CD4-positive, alpha-beta T cell treated with Interleukin-10 for 1 hour (primary cell): ENCODE measurements around the gene IFNK.

Source experiments
- DNase-seq: peaks from one replicate; pipeline ENCODE4 v3.0.0-alpha.2; 2020

Gene IFNK

DNA sequence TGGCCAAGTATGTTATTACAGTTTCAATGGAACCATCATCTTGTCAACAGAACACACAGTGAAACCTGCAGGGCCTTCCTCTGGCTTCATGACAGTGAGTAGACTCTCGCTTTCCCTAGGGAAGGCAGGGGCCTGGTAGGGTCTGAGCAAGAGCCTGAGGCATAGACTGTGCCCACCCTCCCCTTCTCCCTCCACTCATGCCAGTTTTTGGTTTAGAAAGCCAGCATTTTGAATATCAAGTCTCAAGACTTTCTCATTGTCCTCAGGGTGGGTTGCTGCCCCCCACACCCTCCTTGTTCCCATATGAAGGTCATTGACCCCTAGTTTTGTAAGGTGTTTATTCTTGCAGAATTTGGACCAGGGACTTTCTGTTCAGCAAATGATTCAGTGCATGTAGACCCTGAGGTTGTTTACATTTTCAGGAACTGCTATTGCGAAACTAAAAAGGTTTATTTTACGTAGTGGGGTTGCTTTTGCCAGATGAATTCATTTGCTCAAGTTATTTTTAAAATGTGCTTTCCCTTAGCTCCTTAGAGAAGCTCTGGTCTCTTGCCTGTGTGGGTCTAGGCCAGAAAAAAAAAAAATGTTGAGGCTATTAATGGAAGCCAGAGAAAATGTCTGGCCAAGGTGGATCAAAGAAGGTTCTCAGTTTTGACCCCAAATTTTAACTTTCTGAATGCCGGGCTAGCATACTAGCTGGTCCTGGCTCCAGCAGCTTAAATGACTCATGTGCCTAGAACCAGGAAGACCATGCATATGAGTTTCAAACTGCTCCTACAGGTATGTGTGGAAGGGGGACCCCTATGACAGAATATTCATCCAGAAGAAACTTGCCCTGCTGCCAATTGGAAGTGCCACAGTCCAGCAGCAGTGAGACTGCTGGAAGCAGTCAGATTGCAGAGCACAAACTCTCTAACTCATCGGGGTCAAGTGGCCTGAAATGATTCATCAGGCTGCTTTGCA is 15.7 kb downstream of the IFNK start:
- DNase-seq: no peak

DNA sequence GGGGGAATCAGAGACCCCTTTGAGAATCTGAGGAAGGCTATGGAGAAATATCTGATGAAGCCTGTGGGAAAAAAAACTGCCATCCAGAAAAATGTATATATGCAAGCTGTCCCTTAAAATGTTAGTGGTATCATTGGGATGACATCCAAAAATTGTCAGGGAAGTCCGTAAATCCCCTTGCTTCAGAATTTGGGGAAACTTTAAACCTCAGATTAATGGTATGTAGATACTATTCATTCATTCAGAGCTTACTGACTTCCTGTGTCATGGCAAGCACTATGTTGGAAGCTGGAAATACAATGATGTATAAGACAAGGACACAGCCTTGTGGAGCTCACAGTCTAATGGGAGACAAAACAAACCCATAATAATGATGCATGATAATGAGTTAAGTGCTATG is 16.4 kb downstream of the IFNK start:
- no peak for DNase-seq

DNA sequence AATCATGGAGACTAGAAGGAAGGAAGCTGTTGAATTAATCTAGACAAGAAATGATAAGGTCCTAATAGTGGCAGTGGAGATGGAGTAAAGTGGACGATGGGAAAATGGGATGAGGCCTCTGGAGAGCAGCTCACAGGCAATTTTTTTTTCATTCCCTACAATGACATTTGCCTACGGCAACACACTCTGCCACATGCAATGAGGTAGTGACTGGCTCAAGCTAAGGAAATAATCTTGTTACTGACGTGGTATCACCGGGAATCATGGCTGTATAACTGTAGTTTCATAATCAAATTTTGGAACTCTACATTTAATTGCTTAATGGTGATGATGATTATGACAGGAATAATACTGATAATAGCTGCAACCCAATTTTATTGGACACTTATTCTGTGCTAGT is 17.6 kb downstream of the IFNK start:
- DNase-seq: no peak

DNA sequence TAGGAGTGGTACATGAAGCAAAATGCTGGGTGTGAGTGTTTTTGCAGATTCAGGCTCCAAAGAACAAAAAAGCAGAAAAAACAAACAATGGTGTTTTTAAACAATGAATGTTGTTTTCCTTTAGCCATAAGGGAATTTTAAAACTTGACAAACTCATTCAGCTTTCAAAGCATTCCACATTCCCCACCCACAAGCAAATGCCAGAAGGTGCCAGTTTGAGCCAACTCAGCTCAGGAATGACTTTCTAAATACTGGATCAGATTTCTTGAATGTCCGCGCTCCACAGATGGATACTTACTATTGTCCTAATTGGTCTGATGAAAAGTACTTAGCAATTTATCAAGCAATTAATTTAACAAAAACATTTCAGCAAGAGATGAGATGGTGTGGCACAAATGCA is 18.4 kb downstream of the IFNK start:
- no peak for DNase-seq

DNA sequence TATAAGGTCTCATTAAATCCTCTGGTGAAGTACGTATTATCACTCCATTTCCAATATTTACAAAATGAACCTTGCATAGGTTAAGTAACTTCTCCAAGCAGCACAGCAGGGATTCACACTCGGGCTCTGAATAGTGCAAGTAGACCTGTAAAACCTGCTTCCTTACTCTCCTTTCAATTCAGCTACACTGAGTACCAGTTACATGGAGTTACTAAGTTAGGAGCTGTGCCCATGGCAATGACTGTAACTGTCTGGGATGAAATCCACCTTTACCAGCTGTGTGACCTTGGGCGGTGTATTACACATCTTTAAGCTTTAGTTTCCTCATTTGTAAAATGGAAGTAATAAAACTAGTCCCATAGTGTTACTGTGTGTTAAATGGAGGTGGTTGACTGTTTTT is 21.4 kb downstream of the IFNK start:
- no peak for DNase-seq

DNA sequence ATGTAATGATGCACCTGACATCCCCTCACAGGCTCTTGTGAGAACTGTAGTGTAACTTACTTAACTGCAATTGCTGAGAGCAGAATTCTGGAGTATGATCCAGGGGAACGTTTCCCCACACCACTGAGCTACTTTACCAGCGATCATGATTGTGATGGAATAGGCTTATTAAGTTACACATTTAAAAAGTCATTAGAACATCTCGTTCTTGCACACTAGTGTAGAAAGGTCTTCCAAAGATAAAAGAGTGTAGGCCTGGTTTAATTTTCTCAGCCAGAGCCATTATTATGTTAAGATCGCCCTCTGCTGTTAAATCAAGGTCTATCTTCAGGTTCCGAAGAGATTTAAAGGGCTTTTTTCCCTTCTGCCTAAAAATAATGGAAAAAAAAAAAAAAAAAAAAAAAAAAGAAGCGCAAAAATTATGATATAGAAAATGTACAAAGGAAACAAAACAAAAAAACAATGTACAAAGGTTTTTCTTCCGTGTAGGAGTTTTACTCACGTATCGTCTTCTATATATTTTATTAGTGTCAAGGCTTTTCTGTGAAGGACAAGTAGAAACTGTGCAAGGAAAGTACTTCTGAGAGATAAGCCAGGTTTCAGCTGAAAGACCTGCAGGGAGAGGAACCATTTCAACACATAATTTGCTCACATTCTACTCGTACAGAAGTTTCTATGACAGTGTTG is 24.1 kb downstream of the IFNK start:
- DNase-seq: no peak

DNA sequence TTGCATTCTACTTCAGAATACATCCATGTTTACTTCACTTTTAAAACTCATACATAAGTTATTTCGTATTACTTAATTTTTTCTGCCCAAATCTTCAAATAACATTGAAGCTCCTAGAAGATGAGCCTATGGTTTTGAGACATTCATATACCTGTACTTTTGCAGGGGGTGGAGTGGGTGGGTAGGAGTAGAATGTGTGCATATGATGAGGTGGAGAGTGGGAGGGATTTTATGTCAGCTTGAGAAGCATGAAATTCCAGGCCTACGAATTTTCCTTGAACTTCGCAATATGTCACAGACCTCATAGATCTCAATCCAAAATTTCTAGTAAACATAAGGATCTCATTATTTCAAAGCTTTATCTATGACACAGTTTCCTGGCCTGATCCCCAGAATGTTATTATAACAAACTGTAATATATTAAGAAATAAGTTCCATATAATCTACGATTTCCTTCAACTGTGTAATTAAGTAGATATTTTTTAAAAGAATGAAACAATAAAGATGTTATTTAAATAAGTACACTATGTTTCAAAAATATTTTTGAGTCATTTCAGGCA is 25.2 kb downstream of the IFNK start:
- no peak for DNase-seq

DNA sequence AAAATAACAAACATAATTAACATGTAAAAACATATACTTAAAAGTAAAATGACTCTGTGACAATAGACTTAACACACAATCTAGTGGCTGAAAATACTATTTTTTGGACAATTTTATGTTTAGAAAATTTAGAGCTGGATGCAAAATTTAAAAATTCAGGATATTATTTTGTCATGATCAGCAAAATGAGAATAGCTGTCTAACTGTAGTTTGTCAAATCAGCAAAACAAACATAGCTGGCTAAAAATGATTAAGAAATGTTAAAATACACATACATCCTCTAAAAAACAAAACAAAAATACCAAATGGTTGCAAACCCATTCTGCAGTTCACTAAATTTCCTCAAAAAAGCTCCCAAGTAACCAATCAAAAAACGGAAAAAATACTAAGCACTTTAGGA is 30.6 kb downstream of the IFNK start:
- DNase-seq: no peak

DNA sequence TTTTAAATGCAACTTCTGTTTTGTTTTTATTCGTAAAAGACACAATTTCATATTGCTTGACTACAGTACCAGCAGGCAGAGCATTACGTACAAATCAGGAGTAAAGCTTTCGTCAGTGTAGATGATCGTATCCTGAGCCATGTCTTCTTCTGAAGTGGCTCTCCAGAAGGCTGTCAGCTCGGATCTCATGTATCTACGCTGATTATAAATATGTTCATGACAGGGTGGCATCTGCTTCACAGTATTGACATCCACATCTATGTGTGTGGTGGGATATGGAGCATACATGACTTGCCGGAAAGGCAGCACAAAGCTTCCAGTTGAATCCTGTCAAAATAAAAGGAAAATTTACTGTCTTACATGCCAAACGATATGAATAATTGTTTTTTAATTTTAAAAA is 32.4 kb downstream of the IFNK start:
- DNase-seq: no peak

DNA sequence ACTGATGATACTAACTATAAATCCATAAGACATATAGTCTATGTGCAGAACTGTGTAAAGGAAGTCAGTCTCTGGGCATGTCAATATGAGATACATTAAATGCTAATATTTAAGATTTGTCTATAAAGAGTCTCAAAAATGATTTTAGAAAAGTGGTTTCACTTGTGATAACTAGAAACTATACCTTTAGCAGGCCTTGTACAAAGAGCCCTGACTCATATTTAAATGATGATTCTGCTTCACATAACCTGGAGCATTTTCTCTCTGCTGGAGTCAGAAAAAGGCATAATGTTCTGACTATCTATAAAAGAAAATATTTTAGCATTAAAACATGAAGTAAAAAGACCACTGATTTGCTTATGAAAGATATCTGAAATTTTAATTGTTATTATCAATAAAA is 34.2 kb downstream of the IFNK start:
- DNase-seq: no peak

DNA sequence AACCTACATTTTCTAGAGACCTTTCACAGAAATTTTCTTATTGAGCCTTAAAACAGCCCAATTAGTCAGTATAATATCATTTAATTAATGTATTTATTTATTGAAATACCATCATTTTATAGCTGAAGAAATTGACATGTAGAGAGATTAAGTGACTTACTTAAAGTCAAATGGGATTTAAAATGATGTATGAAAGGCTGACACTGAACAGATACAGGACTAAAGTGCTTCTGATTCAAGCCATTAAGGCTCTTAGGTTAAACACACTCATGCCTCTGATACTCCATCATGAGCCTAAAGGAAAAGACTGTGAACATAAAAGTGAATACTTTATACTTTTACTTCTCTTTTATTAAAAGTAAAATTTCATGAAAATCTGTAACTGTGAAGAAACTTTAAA is 36.4 kb downstream of the IFNK start:
- no peak for DNase-seq

DNA sequence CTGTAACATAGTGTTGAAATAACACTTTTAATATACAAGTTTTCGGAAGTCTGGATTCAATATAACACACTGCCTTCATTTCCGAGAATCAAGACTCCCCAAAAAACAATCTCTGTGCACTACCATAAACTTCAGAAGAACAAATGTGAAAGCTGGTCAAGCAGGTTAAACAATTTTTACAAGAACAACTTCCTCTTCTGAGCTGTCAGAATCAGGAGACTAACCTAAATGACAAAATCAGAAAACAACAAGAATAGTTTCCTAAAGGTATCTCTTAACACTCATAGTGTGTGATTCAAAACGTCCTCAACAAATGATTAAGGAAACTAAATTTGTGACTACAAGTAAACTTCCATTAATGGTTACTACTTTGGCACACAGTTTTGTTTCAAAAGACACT is 37.6 kb downstream of the IFNK start:
- DNase-seq: no peak

DNA sequence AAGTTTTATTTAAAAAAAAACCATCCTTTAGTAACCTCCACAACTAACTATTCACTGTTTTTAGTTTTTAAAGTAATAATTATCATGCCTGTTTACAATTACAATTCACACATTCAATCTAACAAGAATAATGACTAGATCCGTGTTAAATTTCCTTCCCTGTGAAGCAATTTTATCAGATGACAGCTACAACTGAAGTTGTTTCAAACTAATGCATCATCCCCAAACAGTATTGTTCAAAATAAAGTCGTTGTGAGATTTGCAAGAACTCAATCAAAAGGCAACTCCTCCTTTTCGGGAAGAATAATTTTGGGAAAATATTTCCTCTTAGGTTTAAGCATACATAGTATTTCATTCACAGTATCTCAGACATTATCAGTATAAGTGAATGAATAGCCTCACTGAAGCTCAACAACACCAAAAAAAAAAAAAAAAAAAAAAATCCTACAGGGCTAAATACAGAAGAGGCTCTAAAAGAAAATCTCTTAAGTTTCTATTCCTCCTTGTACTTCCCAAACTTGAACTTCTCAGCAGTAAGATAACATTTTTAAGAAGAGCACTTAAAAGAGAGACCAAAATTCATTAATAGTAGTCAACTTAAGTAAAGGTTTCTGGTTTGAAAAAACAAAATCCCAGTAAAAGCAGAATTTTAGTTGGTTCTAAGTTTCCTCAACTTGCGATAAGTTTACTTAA is 39.8 kb downstream of the IFNK start:
- no peak for DNase-seq

DNA sequence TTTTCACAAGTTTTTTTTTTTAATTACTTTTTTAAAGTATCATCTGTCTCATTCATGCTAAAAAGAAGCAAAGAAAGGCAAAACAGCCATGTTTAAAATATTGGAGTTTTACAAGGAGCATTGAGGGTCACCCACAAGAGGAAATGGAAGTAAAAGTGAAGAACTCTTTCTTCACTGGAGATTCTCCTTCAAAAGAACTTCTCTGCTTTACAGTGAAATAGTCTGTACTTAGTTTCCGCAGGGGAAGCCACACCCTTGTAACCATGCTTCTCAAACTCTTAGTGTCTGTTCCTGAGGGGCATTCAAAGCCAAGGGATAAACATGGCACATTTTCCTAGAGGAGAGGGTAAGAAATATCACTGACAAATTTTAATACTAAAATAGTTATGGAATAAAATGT is 40.6 kb downstream of the IFNK start:
- DNase-seq: no peak

DNA sequence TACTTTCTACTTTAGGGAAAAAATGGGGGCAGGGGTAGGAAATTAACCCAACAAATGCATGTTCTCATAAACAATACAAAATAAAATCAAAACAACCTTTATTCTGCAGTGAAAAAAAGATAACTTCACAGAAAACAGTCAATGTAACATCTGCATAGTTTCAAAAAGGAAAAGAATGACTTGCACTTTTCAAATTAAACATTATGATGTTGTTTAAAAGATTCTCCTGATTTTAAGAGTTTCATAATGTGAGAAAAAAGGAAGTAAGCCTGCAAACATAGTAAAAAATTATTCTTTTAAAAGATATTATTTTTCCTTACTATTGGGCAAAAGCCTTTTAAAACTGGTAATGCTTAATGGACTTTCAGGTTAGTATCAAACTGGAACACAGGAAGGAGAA is 41.6 kb downstream of the IFNK start:
- DNase-seq: no peak

DNA sequence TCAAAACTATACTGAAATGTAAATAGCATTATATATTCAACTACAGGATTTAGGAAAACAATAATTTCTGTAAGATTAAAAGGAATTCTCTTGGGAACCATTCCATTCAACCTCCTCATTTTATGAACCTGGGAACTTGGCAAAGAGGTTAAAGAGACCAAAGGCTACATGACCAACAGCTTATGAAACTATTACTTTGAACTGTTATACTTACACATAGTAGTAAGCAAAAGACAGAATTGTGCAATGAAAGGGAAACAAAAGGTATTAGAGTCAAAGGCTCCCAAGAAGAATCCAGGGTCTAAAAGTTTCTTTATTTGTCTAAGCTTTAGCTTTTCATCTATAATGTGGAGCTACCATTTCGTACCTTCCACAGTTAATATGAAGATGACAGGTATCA is 42.0 kb downstream of the IFNK start:
- DNase-seq: no peak

DNA sequence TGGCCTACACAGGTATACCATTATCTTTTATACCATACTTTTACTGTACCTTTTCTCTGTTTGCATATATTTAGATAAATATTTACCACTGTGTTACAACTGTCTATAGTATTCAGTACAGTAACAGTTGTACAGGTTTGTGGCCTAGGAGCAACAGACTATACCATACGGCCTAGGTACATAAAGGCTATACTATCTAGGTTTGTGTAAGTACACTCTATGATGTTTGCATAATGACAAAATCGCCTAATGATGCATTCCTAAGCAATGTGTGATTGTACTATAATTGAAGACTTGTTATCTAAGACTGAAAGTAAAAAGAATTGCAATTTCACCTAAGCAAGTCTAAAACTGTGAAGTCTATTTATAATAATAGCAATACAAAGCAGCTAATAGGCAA is 45.3 kb downstream of the IFNK start:
- no peak for DNase-seq

DNA sequence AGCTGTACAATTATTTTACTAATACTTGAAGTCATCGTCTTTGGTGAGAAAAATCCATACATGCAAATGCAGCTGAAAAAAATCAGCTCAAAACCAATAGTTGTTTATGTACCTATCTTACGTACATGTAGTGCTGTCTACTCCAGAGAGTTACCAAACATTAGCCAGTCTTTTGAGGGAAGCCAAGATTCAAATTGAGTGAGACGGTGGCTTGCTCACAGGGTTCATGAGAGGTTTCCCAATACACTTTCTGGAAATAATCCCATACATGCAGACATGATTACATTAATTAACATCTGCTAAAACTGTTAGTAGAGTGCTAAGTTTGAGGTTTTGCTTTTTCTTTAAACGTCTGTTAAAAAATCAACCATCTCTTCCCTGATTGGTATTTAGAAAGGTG is 46.9 kb downstream of the IFNK start:
- DNase-seq: no peak

DNA sequence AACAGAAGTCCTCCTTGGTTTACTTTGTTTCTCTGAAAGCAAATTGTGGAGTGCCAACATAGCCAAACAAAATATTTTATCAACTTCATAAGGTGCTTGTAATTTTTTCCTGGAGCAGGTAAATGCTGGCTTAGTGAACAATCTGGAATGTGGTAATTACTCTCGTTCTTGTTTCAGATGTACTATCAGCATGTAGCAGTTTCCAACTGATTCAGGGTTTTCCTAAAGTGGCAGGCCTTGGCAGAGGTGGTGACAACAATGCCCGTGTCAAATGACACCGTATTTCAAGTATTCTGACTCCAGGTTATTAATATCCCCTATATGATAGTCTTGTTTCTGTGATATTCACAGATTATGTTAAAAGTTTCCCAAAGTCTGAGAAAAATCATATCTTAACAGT is 48.0 kb downstream of the IFNK start:
- no peak for DNase-seq

DNA sequence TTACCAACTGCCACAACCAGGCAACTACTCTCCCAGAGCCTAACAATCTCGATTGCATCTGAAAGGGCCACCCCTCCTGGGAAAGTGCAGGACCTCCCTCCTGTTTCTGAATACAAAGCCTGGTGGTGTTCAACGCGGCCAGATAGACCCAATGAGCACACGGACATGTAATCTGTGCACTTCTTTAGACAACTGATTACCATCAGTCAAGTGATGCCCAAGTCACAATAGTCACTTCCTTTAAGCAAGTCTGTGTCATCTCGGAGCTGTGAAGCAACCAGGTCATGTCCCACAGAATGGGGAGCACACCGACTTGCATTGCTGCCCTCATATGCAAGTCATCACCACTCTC is 48.5 kb downstream of the IFNK start:
- peak; percentile 73 for DNase-seq

DNA sequence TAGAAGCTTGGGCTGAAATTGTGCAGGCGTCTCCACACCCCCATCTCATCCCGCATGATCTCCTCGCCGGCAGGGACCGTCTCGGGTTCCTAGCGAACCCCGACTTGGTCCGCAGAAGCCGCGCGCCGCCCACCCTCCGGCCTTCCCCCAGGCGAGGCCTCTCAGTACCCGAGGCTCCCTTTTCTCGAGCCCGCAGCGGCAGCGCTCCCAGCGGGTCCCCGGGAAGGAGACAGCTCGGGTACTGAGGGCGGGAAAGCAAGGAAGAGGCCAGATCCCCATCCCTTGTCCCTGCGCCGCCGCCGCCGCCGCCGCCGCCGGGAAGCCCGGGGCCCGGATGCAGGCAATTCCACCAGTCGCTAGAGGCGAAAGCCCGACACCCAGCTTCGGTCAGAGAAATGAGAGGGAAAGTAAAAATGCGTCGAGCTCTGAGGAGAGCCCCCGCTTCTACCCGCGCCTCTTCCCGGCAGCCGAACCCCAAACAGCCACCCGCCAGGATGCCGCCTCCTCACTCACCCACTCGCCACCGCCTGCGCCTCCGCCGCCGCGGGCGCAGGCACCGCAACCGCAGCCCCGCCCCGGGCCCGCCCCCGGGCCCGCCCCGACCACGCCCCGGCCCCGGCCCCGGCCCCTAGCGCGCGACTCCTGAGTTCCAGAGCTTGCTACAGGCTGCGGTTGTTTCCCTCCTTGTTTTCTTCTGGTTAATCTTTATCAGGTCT is 49.0 kb downstream of the IFNK start, which contains the start of gene C9orf72:
C9orf72 (minus strand) TSS at position 564 of the 716 bp plus-strand sequence. CDS start 6,361 bp downstream, outside the sequence.
- peak; percentile 93 for DNase-seq
